SK-N-SH (cell line): Measurements from ENCODE around the gene UPK1A.
A peak's percentile ranks its signal among the peaks of the same experiment; 100 is the strongest.

ENCODE experiments used
- CTCF ChIP-seq: fragments of 200-600 bp; sonication (generic); IDR thresholded peaks from 2 replicates; pipeline ENCODE4 v1.6.1; 2017; ENCODE audit warnings: antibody characterized with exemption, mild to moderate bottlenecking, moderate library complexity
- EZH2phosphoT487 ChIP-seq: fragments of 200-600 bp; sonication (generic); IDR thresholded peaks from 2 replicates; pipeline ENCODE4 v1.6.1; 2017; ENCODE audit warnings: low read depth, mixed run types, mild to moderate bottlenecking, antibody characterized with exemption, moderate library complexity, borderline replicate concordance

DNA sequence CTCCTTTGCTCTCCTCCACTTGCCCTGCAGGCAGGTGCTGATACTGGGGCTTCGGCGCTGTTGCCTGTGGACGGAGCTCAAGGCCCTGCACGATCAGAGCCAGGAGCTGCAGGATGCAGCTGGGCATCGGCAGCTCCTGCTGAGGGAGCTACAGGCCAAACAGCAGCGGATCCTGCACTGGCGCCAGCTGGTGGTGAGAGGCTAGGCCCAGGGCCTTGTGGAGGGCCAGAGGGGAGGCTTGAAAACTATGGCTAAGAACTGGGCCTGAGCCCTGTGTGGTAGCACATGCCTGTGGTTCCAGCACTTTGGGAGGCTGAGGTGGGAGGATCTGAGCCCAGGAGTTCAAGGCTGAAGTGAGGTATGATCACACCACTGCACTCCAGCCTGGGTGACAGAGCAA, 47.5 kb upstream of the UPK1A start:
- 0 out of 2 replicates have a peak, but pooled peaks have one; percentile 12 for TF ChIP-seq CTCF
- TF ChIP-seq EZH2phosphoT487, result no peak
